ENCODE results near the gene TMEM208. TPM values are rescaled to one million over a fixed set of nuclear protein-coding genes. Genes with fewer than 3 reads are reported as not detected.

Gene TMEM208
- total and polyA plus RNA-seq, 2 of the 13 experiments (the other 11 are each of a cell fraction or from before 2014, with no cell fraction given): 58.8 to 72.9 TPM

DNA sequence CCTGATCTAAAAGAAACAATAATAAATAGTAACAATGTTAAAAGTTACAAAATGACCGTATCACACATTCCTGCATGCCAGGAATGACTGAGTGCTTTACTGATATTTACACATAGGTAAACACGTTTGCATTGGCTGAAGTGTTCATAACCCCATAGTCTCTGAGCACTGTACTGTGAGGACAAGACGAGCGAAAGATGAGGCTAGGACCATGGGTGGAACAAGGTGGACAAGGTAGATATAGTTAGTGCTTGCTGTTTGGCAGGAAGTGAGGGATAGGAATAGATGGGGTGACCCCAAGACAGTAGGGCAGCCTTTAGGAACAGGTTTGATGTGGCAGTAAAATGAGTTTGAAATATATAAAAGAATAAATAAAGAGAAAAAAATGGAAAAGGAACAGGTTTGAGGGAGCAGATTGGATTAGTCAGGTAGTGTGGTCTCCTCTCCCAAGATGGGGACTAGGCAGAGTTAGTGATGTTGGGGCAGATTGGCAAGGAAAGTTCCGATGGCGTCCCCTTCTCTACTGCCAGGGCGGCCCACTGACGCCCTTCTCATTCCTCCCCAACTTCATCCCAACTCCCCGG lies 35.4 kb upstream of the TMEM208 start (continued):
- TF ChIP-seq, protein P1, sequence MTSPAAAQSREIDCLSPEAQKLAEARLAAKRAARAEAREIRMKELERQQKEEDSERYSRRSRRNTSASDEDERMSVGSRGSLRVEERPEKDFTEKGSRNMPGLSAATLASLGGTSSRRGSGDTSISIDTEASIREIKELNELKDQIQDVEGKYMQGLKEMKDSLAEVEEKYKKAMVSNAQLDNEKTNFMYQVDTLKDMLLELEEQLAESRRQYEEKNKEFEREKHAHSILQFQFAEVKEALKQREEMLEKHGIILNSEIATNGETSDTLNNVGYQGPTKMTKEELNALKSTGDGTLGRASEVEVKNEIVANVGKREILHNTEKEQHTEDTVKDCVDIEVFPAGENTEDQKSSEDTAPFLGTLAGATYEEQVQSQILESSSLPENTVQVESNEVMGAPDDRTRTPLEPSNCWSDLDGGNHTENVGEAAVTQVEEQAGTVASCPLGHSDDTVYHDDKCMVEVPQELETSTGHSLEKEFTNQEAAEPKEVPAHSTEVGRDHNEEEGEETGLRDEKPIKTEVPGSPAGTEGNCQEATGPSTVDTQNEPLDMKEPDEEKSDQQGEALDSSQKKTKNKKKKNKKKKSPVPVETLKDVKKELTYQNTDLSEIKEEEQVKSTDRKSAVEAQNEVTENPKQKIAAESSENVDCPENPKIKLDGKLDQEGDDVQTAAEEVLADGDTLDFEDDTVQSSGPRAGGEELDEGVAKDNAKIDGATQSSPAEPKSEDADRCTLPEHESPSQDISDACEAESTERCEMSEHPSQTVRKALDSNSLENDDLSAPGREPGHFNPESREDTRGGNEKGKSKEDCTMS (CRISPR knock-in tag; conservative IDR thresholded peaks at IDR 0.05): 0 out of 2 replicates have a peak, but pooled peaks have one; percentile 31
- TF ChIP-seq ZNF709 (CRISPR knock-in tag; IDR thresholded peaks at IDR 0.05) (0 out of 2 replicates have a peak, but pooled peaks have one; percentile 2), SATB2 (CRISPR knock-in tag; IDR thresholded peaks at IDR 0.05) (no peak), NR1H2 (CRISPR knock-in tag; IDR thresholded peaks at IDR 0.05; ENCODE audit: borderline replicate concordance, low read depth) (no peak)
- TF ChIP-seq, protein P2, sequence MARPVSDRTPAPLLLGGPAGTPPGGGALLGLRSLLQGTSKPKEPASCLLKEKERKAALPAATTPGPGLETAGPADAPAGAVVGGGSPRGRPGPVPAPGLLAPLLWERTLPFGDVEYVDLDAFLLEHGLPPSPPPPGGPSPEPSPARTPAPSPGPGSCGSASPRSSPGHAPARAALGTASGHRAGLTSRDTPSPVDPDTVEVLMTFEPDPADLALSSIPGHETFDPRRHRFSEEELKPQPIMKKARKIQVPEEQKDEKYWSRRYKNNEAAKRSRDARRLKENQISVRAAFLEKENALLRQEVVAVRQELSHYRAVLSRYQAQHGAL (CRISPR knock-in tag; IDR thresholded peaks at IDR 0.05; ENCODE audit: not compliant biosample characterization): peak; percentile 36
- TF ChIP-seq, protein P3, sequence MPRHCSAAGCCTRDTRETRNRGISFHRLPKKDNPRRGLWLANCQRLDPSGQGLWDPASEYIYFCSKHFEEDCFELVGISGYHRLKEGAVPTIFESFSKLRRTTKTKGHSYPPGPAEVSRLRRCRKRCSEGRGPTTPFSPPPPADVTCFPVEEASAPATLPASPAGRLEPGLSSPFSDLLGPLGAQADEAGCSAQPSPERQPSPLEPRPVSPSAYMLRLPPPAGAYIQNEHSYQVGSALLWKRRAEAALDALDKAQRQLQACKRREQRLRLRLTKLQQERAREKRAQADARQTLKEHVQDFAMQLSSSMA (CRISPR knock-in tag; IDR thresholded peaks at IDR 0.05): 0 out of 2 replicates have a peak, but pooled peaks have one; percentile 59

All from HepG2 (cell line).